ENCODE results near the gene NFATC1.
A peak's percentile ranks its signal among the peaks of the same experiment; 100 is the strongest.

NFATC1 gene

GRCh38 chr18:79393181-79393634 is 2.5 kb upstream of the NFATC1 start:
- DNase-seq = no peak

GRCh38 chr18:79393635-79394533 is 1.8 kb upstream of the NFATC1 start:
- DNase-seq = no peak

- DNase-seq = peak in 2 of 4 experiments; percentile 18 to 39
Observed at GRCh38 chr18:79394534-79395307, 1.0 kb upstream of the NFATC1 start.

GRCh38 chr18:79395308-79395640 is 456 bp upstream of the NFATC1 start:
- no peak for DNase-seq

- peak in 1 of 4 experiments; percentile 23 for DNase-seq
Observed at GRCh38 chr18:79396431-79397246, 909 bp downstream of the NFATC1 start.

- no peak for DNase-seq
Observed at GRCh38 chr18:79397247-79397829, 1.6 kb downstream of the NFATC1 start.

DNA sequence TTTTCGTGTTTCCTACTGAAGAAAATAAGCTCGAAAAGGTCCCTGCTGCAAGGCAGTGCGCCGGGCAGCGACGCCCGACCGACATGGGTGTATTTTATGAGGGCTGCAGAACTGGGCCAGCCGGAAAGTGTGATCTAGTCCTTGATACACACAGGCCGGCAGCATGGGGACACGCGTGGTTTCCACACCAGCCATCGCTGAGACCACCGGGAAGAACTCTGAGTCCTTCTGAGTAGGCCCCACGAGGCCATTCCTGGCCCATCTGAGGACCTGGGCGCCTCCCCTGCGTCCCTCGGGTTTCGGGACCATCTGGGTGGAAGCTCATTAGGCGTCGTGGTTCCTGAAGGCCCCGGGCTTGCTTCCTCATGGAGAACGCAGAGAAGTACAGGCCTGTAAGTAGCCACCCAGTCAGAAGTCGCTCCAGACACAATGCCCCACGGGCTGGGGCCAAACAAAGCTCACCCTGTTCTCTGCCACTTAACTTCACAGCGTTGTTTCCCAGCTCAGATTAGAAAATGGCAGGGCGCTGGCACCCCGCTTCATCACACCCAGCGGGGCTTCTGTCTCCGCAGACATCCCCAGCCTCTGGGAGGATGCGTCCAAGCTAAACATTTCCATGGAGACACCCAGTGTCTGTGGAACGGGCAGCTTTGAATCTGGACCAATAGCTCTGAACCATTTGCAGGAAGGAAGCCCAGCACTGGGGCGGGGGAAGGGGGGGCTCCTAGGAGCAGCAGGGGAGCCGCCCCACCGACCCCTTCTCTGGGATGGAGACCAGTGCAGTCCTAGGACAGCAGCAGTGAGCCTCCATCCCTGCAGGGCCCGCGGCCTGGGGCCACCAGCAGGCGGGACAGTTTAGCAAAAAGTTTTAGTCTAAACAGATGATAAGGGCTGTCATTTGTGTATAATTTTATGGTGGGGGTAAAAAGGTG is 2.4 kb downstream of the NFATC1 start:
- no peak for DNase-seq

GRCh38 chr18:79399275-79400081 is 3.7 kb downstream of the NFATC1 start:
- no peak for DNase-seq

GRCh38 chr18:79400091-79400590 is 4.4 kb downstream of the NFATC1 start:
- DNase-seq = peak in 3 of 4 experiments; percentile 52 to 65 (median 60)

DNA sequence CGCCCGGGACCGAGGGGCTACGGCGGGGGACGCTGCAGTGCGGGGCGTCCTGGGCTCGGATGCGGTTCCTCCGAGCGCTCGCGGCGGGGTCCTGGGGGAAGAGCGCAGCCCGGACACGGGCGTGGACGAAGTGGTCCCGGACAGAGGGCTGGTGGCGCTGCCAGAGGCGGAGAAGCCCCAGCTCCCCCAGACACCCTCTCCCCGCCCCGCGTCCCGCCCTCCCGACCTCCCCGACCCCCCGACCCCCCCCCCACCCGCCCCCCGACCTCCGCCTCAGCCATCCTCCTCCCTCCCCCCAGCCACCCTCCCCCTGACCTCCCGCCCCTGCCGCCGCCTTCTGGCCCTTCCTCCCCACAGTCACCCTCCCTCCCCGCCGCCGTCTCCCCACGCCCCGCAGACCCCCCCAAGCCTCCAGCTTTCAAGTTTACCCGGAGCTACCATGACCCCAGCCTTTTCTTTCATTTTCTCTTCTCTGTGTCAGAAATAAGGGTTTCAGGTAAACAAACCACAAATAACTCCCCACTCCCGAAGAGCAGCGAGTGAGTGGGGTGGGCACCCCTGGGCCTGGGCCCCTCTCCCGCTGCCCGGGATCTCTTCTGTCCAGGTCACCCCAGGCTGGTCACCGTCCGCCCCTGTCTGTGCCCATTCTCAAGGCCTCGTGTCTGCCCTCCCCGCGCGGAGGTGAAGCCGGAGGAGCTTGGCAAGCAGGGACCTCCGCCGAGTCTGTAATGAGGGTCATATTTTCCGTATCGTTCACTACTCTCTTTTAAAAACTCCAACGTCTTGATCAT is 5.1 kb downstream of the NFATC1 start:
- peak in 2 of 4 experiments; percentile 32 to 37 for DNase-seq

- DNase-seq = no peak
Observed at GRCh38 chr18:79401494-79402208, 5.9 kb downstream of the NFATC1 start.

DNA sequence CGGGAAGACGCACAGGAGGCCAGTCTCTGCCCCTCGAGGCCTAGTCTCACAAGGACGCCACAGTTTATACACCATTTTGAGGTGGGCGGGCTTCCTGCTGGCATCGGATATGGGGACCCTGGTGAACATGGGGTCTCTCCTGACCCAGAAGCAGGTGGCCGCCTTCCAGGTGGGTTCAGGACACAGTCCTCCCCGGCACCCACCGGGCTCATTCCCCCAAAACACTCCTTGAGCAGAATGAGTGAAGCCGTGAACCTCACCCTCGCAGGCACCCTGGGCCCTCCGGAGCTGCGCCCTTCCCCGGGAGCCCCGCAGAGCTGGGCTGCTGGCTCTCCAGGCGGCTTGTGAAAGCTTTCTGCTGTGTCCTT is 6.5 kb downstream of the NFATC1 start:
- DNase-seq = no peak

GRCh38 chr18:79402977-79403722 is 7.4 kb downstream of the NFATC1 start:
- no peak for DNase-seq

- no peak for DNase-seq
Observed at GRCh38 chr18:79403723-79404566, 8.2 kb downstream of the NFATC1 start.

- DNase-seq = no peak
Observed at GRCh38 chr18:79404567-79404910, 8.8 kb downstream of the NFATC1 start.

GRCh38 chr18:79405019-79405780 is 9.5 kb downstream of the NFATC1 start:
- DNase-seq = peak in 2 of 4 experiments; percentile 31 to 41

All from activated CD4-positive, CD25-positive, alpha-beta regulatory T cell (primary cell).